GM12878 (cell line): Measurements from ENCODE around the gene IL6R. TPM values are rescaled to one million over a fixed set of nuclear protein-coding genes. Genes with fewer than 3 reads are reported as not detected.

Experiments used
- ASH2L ChIP-seq: fragments of 300-600, 200-600 bp; sonication (generic); IDR thresholded peaks from 2 replicates; pipeline ENCODE4 v1.6.1; 2017; ENCODE audit warnings: low read depth, mild to moderate bottlenecking, borderline replicate concordance
- CHD2 ChIP-seq: IDR thresholded peaks from 2 replicates; pipeline ENCODE4 v1.6.1; 2011; ENCODE audit warnings: low read depth, low read length, improper control_type of control experiment, borderline replicate concordance
- EED ChIP-seq: sonication (generic); IDR thresholded peaks from 2 replicates; pipeline ENCODE4 v1.6.1; 2016; ENCODE audit warnings: antibody characterized with exemption, low read depth
- GATAD2B ChIP-seq: fragments of 450-650 bp; conservative IDR thresholded peaks from 2 replicates; pipeline ENCODE4 v1.6.1; 2017; ENCODE audit warnings: low read depth, mild to moderate bottlenecking, moderate library complexity
- IKZF1 ChIP-seq: fragments of 450-650 bp; conservative IDR thresholded peaks from 2 replicates; pipeline ENCODE4 v1.6.1; 2017; ENCODE audit warnings: antibody characterized with exemption, mild to moderate bottlenecking
- MTA2 ChIP-seq: fragments of 450-650 bp; IDR thresholded peaks from 2 replicates; pipeline ENCODE4 v1.6.1; 2016; ENCODE audit warnings: low read depth, mild to moderate bottlenecking, moderate library complexity
- MXI1 ChIP-seq: fragments of 150-350 bp; IDR thresholded peaks from 2 replicates; pipeline ENCODE4 v1.6.1; 2011; ENCODE audit warnings: low read depth, mild to moderate bottlenecking, inconsistent platforms, low read length, improper control_type of control experiment
- NRF1 ChIP-seq: conservative IDR thresholded peaks from 2 replicates; pipeline ENCODE4 v1.6.1; 2011; ENCODE audit warnings: mild to moderate bottlenecking, low read depth, low read length, improper control_type of control experiment
- SMC3 ChIP-seq: IDR thresholded peaks from 2 replicates; pipeline ENCODE4 v1.6.1; 2011; ENCODE audit warnings: low read length, improper control_type of control experiment, borderline replicate concordance
- TCF3 ChIP-seq: IDR thresholded peaks from 2 replicates; pipeline ENCODE4 v1.6.1; 2012; ENCODE audit warnings: low read depth, mild to moderate bottlenecking, low read length, borderline replicate concordance; ENCODE audit not compliant: insufficient read depth
- ZBED1 ChIP-seq: IDR thresholded peaks from 2 replicates; pipeline ENCODE4 v1.6.1; 2016; ENCODE audit warnings: borderline replicate concordance
- polyA plus RNA-seq, 11 experiments: library from polyadenylated mRNA; depleted of rRNA in 4 of 11; unstranded in 6 of 11; stranded (reverse) in 5 of 11; fragments of >200 nt; fragmentation: Nextera tagmentation in 4 of 11; fragmentation: Illumina TruSeq in 1 of 11; extraction: Ambion mirVana in 4 of 11; extraction: Trizol in 1 of 11; gene quantifications; 1 replicate in 1 of 11; 2 replicates in 10 of 11; pipeline versions ENCODE4 v1.2.1 to v1.2.3, GENCODE V29; 2011 to 2016; ENCODE audit warnings: inconsistent platforms in 2 of 11, missing spikeins in 2 of 11, low read depth in 1 of 11
- total RNA-seq, 4 experiments: library from RNA; depleted of rRNA in 3 of 4; stranded (reverse); fragments of >200 nt in 3 of 4; fragmentation: Illumina TruSeq in 1 of 4; extraction: Trizol in 1 of 4; gene quantifications; 2 replicates each; pipeline versions ENCODE4 v1.2.1 to v1.2.3, GENCODE V29; 2013 to 2021
- TF ChIP-seq, protein P1 (sequence below): fragments of 450-650 bp; IDR thresholded peaks from 2 replicates; pipeline ENCODE4 v1.6.1; 2018; ENCODE audit warnings: borderline replicate concordance, mild to moderate bottlenecking; ENCODE audit not compliant: partially characterized antibody
- TF ChIP-seq, protein P2 (sequence below): fragments of 450-650 bp; conservative IDR thresholded peaks from 2 replicates; pipeline ENCODE4 v1.6.1; 2017; ENCODE audit warnings: mild to moderate bottlenecking, moderate library complexity
- TF ChIP-seq, protein P3 (sequence below): IDR thresholded peaks from 2 replicates; pipeline ENCODE4 v1.6.1; 2012; ENCODE audit warnings: mild to moderate bottlenecking, low read depth, low read length
- TF ChIP-seq, protein P4 (sequence below): fragments of 450-650 bp; IDR thresholded peaks from 2 replicates; pipeline ENCODE4 v1.6.1; 2018; ENCODE audit warnings: mild to moderate bottlenecking, low read depth, moderate library complexity; ENCODE audit not compliant: partially characterized antibody
- TF ChIP-seq, protein P5 (sequence below): fragments of 450-650 bp; IDR thresholded peaks from 2 replicates; pipeline ENCODE4 v1.6.1; 2017; ENCODE audit warnings: borderline replicate concordance

Gene IL6R
- total and polyA plus RNA-seq, 10 of the 15 experiments (the other 5 are each of a cell fraction or from before 2014, with no cell fraction given) = 1.9 to 43.4 (median 17.5) TPM

DNA sequence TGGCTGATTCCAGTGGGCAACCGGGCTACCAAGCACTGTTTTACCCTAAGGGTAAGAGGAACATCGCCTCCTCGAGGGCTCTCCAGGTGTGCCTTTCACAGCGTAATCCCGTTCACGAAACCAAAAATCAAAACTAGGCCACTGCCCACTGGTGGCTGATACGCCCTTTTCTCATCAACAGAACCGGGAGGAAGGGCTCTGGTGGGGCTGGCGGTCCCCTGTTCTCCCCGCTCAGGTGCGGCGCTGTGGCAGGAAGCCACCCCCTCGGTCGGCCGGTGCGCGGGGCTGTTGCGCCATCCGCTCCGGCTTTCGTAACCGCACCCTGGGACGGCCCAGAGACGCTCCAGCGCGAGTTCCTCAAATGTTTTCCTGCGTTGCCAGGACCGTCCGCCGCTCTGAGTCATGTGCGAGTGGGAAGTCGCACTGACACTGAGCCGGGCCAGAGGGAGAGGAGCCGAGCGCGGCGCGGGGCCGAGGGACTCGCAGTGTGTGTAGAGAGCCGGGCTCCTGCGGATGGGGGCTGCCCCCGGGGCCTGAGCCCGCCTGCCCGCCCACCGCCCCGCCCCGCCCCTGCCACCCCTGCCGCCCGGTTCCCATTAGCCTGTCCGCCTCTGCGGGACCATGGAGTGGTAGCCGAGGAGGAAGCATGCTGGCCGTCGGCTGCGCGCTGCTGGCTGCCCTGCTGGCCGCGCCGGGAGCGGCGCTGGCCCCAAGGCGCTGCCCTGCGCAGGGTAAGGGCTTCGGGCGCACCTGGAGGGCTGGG is at the start of gene IL6R (continued):
- TF ChIP-seq, protein P1, sequence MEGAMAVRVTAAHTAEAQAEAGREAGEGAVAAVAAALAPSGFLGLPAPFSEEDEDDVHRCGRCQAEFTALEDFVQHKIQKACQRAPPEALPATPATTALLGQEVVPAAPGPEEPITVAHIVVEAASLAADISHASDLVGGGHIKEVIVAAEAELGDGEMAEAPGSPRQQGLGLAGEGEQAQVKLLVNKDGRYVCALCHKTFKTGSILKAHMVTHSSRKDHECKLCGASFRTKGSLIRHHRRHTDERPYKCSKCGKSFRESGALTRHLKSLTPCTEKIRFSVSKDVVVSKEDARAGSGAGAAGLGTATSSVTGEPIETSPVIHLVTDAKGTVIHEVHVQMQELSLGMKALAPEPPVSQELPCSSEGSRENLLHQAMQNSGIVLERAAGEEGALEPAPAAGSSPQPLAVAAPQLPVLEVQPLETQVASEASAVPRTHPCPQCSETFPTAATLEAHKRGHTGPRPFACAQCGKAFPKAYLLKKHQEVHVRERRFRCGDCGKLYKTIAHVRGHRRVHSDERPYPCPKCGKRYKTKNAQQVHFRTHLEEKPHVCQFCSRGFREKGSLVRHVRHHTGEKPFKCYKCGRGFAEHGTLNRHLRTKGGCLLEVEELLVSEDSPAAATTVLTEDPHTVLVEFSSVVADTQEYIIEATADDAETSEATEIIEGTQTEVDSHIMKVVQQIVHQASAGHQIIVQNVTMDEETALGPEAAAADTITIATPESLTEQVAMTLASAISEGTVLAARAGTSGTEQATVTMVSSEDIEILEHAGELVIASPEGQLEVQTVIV = no peak
- peak; percentile 73 for TF ChIP-seq EED
- TF ChIP-seq, protein P2, sequence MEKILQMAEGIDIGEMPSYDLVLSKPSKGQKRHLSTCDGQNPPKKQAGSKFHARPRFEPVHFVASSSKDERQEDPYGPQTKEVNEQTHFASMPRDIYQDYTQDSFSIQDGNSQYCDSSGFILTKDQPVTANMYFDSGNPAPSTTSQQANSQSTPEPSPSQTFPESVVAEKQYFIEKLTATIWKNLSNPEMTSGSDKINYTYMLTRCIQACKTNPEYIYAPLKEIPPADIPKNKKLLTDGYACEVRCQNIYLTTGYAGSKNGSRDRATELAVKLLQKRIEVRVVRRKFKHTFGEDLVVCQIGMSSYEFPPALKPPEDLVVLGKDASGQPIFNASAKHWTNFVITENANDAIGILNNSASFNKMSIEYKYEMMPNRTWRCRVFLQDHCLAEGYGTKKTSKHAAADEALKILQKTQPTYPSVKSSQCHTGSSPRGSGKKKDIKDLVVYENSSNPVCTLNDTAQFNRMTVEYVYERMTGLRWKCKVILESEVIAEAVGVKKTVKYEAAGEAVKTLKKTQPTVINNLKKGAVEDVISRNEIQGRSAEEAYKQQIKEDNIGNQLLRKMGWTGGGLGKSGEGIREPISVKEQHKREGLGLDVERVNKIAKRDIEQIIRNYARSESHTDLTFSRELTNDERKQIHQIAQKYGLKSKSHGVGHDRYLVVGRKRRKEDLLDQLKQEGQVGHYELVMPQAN = peak; percentile 55
- 0 out of 2 replicates have a peak, but pooled peaks have one; percentile 16 for TF ChIP-seq TCF3
- peak; percentile 14; the same call in 1 of the 2 replicates for TF ChIP-seq MTA2
- TF ChIP-seq, protein P3, sequence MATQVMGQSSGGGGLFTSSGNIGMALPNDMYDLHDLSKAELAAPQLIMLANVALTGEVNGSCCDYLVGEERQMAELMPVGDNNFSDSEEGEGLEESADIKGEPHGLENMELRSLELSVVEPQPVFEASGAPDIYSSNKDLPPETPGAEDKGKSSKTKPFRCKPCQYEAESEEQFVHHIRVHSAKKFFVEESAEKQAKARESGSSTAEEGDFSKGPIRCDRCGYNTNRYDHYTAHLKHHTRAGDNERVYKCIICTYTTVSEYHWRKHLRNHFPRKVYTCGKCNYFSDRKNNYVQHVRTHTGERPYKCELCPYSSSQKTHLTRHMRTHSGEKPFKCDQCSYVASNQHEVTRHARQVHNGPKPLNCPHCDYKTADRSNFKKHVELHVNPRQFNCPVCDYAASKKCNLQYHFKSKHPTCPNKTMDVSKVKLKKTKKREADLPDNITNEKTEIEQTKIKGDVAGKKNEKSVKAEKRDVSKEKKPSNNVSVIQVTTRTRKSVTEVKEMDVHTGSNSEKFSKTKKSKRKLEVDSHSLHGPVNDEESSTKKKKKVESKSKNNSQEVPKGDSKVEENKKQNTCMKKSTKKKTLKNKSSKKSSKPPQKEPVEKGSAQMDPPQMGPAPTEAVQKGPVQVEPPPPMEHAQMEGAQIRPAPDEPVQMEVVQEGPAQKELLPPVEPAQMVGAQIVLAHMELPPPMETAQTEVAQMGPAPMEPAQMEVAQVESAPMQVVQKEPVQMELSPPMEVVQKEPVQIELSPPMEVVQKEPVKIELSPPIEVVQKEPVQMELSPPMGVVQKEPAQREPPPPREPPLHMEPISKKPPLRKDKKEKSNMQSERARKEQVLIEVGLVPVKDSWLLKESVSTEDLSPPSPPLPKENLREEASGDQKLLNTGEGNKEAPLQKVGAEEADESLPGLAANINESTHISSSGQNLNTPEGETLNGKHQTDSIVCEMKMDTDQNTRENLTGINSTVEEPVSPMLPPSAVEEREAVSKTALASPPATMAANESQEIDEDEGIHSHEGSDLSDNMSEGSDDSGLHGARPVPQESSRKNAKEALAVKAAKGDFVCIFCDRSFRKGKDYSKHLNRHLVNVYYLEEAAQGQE = no peak
- TF ChIP-seq SMC3 = no peak
- TF ChIP-seq ZBED1 = no peak
- no peak for TF ChIP-seq ASH2L
- peak; percentile 77 for TF ChIP-seq IKZF1
- peak; percentile 56; the same call in 1 of the 2 replicates for TF ChIP-seq GATAD2B
- TF ChIP-seq NRF1 = no peak
- TF ChIP-seq CHD2 = no peak
- TF ChIP-seq, protein P4, sequence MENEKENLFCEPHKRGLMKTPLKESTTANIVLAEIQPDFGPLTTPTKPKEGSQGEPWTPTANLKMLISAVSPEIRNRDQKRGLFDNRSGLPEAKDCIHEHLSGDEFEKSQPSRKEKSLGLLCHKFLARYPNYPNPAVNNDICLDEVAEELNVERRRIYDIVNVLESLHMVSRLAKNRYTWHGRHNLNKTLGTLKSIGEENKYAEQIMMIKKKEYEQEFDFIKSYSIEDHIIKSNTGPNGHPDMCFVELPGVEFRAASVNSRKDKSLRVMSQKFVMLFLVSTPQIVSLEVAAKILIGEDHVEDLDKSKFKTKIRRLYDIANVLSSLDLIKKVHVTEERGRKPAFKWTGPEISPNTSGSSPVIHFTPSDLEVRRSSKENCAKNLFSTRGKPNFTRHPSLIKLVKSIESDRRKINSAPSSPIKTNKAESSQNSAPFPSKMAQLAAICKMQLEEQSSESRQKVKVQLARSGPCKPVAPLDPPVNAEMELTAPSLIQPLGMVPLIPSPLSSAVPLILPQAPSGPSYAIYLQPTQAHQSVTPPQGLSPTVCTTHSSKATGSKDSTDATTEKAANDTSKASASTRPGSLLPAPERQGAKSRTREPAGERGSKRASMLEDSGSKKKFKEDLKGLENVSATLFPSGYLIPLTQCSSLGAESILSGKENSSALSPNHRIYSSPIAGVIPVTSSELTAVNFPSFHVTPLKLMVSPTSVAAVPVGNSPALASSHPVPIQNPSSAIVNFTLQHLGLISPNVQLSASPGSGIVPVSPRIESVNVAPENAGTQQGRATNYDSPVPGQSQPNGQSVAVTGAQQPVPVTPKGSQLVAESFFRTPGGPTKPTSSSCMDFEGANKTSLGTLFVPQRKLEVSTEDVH = no peak
- TF ChIP-seq, protein P5, sequence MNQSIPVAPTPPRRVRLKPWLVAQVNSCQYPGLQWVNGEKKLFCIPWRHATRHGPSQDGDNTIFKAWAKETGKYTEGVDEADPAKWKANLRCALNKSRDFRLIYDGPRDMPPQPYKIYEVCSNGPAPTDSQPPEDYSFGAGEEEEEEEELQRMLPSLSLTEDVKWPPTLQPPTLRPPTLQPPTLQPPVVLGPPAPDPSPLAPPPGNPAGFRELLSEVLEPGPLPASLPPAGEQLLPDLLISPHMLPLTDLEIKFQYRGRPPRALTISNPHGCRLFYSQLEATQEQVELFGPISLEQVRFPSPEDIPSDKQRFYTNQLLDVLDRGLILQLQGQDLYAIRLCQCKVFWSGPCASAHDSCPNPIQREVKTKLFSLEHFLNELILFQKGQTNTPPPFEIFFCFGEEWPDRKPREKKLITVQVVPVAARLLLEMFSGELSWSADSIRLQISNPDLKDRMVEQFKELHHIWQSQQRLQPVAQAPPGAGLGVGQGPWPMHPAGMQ = no peak
- no peak for TF ChIP-seq MXI1
